ENCODE measurements around the gene INHBE.

The INHBE gene

GRCh38 chr12:57461917-57462250, 6.8 kb downstream of the INHBE start:
- DNase-seq, result no peak

- peak; percentile 87 for DNase-seq
These were observed 7.3 kb downstream of the INHBE start for GRCh38 chr12:57462251-57462911.

GRCh38 chr12:57462912-57463253, 7.8 kb downstream of the INHBE start:
- DNase-seq, result no peak

- DNase-seq, result no peak
These were observed 9.5 kb downstream of the INHBE start for GRCh38 chr12:57464569-57464968.

GRCh38 chr12:57465030-57465746, 10.1 kb downstream of the INHBE start:
- DNase-seq, result no peak

GRCh38 chr12:57465747-57466505, 10.8 kb downstream of the INHBE start:
- no peak for DNase-seq

- no peak for DNase-seq
These were observed 12.2 kb downstream of the INHBE start for GRCh38 chr12:57467212-57467874.

- DNase-seq, result no peak
These were observed 12.8 kb downstream of the INHBE start for GRCh38 chr12:57467915-57468314.

GRCh38 chr12:57469296-57470164, 14.4 kb downstream of the INHBE start:
- no peak for DNase-seq

GRCh38 chr12:57470286-57470969, 15.3 kb downstream of the INHBE start:
- DNase-seq, result no peak

GRCh38 chr12:57470970-57471656, 16.0 kb downstream of the INHBE start:
- DNase-seq, result no peak

GRCh38 chr12:57471661-57472060, 16.6 kb downstream of the INHBE start:
- no peak for DNase-seq

GRCh38 chr12:57472391-57472790, 17.3 kb downstream of the INHBE start:
- no peak for DNase-seq

- DNase-seq, result no peak
These were observed 18.3 kb downstream of the INHBE start for GRCh38 chr12:57473392-57473791.

GRCh38 chr12:57473886-57474285, 18.8 kb downstream of the INHBE start:
- DNase-seq, result no peak

GRCh38 chr12:57474430-57474829, 19.3 kb downstream of the INHBE start:
- DNase-seq, result no peak

GRCh38 chr12:57474862-57475261, 19.8 kb downstream of the INHBE start:
- DNase-seq, result no peak

- DNase-seq, result no peak
These were observed 20.4 kb downstream of the INHBE start for GRCh38 chr12:57475271-57476161.

GRCh38 chr12:57476162-57476992, 21.3 kb downstream of the INHBE start:
- DNase-seq, result no peak

All from NCI-H2029 treated with DMSO at 0.1 percent for 48 hours (cell line).